Measurements from ENCODE around the gene CNTN4. TPM values are rescaled to one million over a fixed set of nuclear protein-coding genes. Genes with fewer than 3 reads are reported as not detected.

The CNTN4 gene
- total RNA-seq, 2 experiments from 2014 or later, result not detected

DNA sequence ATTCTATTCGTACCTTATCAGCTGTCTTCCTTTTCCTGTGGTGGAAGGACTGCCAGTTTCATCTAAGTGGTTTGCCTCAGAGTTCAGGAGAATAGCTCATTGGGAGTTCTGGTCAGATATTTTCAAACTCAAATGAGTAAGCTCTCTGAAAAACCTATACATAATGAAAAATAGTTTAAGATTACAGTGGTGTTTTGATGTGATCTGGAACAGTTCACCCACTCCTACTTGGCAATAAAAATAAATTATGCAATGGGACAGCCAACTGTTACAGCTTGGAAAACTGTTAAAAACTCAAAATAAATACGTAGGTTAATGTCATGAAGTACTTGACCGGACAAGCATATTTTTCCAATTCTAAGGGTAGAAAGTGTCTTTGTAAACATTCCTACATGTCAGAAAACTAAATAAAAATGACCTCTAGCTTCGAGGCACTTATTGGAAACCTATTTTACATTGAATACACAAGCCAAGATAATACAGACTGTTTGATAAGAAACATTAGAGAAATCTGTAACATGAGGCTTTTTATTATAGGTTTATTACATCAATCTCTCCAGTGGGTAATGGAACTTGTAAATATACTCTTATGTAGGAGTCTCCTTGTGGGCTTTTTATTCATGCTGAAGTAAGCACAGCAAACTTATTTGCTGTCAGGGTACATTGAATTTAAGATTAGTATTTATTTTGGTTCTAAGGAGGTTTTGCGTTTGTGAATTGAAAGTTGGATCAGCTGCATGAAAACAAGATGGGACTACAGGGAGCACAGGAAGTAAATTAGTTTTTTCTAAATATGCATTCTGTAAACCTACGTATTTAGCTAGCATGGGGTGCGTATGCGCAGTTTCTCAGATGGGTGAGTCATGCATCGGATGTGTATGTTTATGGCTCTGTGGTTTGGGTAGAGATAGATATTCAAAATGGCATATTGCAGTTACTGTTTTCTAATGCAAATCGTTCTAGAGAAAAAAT, 558.4 kb downstream of the CNTN4 start:
- intact Hi-C loops (cut with micrococcal nuclease), result no loop called here
- Mint-ChIP-seq H3K4me3 (no peak overlapping the region), H3K4me1 (ENCODE audit: low read depth) (no peaks in the 10 kb centered on the region), H3K27ac (no peak overlapping the region), H3K36me3 (ENCODE audit: low read depth) (no peaks in the 10 kb centered on the region), H3K9me3 (no peaks in the 10 kb centered on the region), H3K27me3 (peaks cover 4% of the 10 kb centered on the region)
- TF ChIP-seq, protein P1, sequence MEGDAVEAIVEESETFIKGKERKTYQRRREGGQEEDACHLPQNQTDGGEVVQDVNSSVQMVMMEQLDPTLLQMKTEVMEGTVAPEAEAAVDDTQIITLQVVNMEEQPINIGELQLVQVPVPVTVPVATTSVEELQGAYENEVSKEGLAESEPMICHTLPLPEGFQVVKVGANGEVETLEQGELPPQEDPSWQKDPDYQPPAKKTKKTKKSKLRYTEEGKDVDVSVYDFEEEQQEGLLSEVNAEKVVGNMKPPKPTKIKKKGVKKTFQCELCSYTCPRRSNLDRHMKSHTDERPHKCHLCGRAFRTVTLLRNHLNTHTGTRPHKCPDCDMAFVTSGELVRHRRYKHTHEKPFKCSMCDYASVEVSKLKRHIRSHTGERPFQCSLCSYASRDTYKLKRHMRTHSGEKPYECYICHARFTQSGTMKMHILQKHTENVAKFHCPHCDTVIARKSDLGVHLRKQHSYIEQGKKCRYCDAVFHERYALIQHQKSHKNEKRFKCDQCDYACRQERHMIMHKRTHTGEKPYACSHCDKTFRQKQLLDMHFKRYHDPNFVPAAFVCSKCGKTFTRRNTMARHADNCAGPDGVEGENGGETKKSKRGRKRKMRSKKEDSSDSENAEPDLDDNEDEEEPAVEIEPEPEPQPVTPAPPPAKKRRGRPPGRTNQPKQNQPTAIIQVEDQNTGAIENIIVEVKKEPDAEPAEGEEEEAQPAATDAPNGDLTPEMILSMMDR (IDR thresholded peaks at IDR 0.05), result no peak
- DNase-seq (no peak), ATAC-seq (no peak)
- POLR2A ChIA-PET, result no interaction called here
- CTCF ChIA-PET, result no interaction called here

DNA sequence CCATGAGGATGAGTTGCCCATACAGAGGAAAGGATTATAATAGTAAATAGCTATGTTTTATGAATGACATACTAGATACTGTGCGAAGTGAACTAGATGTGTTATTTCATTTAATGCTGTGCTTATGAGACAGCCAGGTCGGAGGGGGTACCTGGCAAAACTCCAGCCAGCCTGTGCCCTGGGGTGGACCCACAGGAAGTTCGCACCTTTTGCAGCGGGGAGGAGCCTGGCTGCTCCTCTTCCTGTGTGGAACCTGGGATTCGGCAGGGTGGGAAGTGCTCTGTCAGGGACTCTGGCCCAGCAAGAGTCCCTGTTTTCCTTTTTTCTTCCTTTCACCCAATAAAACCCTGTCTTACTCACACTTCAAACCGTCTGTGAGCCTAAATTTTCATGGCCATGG, 559.3 kb downstream of the CNTN4 start:
- no peaks in the 10 kb centered on the region for H3K36me3 Mint-ChIP-seq (ENCODE audit: low read depth)
- ChIA-PET CTCF (no interaction called here), POLR2A (no interaction called here)
- intact Hi-C loops (cut with micrococcal nuclease), result no loop called here
- ATAC-seq (no peak), DNase-seq (no peak)
- no peaks in the 10 kb centered on the region for H3K9me3 Mint-ChIP-seq
- no peak overlapping the region for H3K27ac Mint-ChIP-seq
- TF ChIP-seq, protein P1 (IDR thresholded peaks at IDR 0.05), result no peak
- peaks cover 4% of the 10 kb centered on the region for H3K27me3 Mint-ChIP-seq
- H3K4me1 Mint-ChIP-seq (ENCODE audit: low read depth), result no peaks in the 10 kb centered on the region
- no peak overlapping the region for H3K4me3 Mint-ChIP-seq

DNA sequence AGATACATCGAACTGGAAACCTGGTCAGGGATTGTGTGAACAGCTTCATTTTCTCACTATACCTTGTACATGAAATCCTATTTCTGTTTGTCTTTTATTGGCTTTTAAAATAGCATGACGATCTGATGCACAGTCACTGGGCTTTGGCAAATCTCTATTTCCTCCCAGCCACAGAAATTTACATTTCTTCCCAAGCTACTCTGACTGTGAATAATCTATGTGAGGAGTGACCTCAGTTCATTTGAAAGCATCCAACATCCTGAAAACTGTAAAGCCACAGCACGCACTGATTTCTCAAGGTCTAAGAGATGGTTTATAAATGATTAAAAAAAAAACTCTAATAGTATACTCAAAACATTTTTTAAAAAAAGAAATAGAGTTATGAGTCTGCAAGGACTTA, 561.2 kb downstream of the CNTN4 start:
- TF ChIP-seq, protein P1 (IDR thresholded peaks at IDR 0.05), result no peak
- ChIA-PET CTCF (no interaction called here), POLR2A (no interaction called here)
- Mint-ChIP-seq H3K36me3 (ENCODE audit: low read depth) (no peaks in the 10 kb centered on the region), H3K27ac (no peak overlapping the region), H3K9me3 (no peaks in the 10 kb centered on the region), H3K4me1 (ENCODE audit: low read depth) (no peaks in the 10 kb centered on the region), H3K4me3 (no peak overlapping the region), H3K27me3 (peaks cover 4% of the 10 kb centered on the region)
- DNase-seq, result no peak
- intact Hi-C loops (cut with micrococcal nuclease), result no loop called here
- no peak for ATAC-seq

DNA sequence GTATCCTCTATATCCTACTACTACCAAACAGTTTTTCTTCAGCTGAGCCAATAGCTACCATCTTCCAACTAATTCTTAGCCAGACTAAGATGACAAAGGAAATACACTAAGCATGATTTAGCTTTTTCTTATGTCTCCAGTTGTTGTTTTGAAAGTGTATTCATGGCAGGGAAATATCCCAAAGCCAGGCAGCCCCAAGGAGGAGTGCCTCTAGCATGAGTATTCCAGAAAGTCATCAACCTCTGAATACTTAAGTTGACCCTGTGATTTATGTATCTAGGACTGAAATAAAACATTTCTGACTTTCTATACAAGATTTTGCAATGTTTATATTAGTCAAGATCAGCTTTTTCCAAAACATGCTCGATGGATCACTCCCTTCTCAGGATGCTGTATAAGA, 562.4 kb downstream of the CNTN4 start:
- ChIA-PET POLR2A (no interaction called here), CTCF (no interaction called here)
- Mint-ChIP-seq H3K9me3 (no peaks in the 10 kb centered on the region), H3K4me1 (ENCODE audit: low read depth) (no peaks in the 10 kb centered on the region), H3K4me3 (no peak overlapping the region), H3K36me3 (ENCODE audit: low read depth) (no peaks in the 10 kb centered on the region), H3K27me3 (peaks cover 4% of the 10 kb centered on the region), H3K27ac (no peak overlapping the region)
- DNase-seq (no peak), ATAC-seq (no peak)
- TF ChIP-seq, protein P1 (IDR thresholded peaks at IDR 0.05), result no peak
- intact Hi-C loops (cut with micrococcal nuclease), result no loop called here

DNA sequence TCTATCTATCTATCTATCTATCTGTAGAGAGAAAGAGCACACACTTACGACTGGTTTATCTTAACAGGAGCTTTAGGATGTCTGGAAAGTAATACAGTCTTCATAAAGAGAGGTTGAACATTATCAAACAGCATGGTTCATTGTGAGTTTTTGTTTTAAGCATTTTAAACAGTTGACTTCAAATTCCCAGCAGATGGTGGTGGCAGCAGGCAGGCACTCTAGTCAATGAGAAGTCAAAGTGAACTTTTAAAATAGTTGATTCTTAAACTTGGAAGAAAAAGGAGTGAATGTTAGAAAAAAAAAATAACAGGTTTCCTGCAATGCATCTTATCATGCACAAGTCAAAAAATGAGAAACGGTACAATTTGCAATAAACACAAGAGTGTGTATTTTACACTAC, 578.8 kb downstream of the CNTN4 start:
- intact Hi-C loops (cut with micrococcal nuclease), result no loop called here
- Mint-ChIP-seq H3K27ac (no peak overlapping the region), H3K4me1 (ENCODE audit: low read depth) (no peaks in the 10 kb centered on the region), H3K4me3 (no peak overlapping the region), H3K9me3 (no peaks in the 10 kb centered on the region), H3K27me3 (no peaks in the 10 kb centered on the region), H3K36me3 (ENCODE audit: low read depth) (no peaks in the 10 kb centered on the region)
- ChIA-PET POLR2A (no interaction called here), CTCF (no interaction called here)
- TF ChIP-seq, protein P1 (IDR thresholded peaks at IDR 0.05), result no peak
- ATAC-seq, result no peak
- no peak for DNase-seq
